ENCODE measurements around the gene EFNA3. TPM values are rescaled to one million over a fixed set of nuclear protein-coding genes. Genes with fewer than 3 reads are reported as not detected.
A peak's percentile ranks its signal among the peaks of the same experiment; 100 is the strongest.

Gene EFNA3
- total RNA-seq, 1 experiment from 2014 or later, result 20.4 TPM

- no peaks in the 10 kb centered on the region for H4K20me1 ChIP-seq (ENCODE audit: insufficient read depth)
- ATAC-seq (peak; percentile 37), DNase-seq (ENCODE audit: low read depth, low spot score) (no peak)
- H3K9me3 ChIP-seq (ENCODE audit: control insufficient read depth in 1 of 2, insufficient read depth in 1 of 2, low read depth in 1 of 2, low read length in 2 of 2), result no peaks in the 10 kb centered on the region
- BruUV-seq (replicated peaks), result TSS peak; percentile 80
- no peaks in the 10 kb centered on the region for H3K27me3 ChIP-seq (ENCODE audit: insufficient read depth, low read length)
- RAD21 ChIA-PET (ENCODE audit: low non-redundant PET in 1 of 2, low total read pairs in 2 of 2, uncharacterized antibody in 2 of 2, unreplicated experiment in 2 of 2), result interaction anchor here in 1 of 2 experiments (1.2 to 2.3 kb wide), 2 partner anchors 14 to 20 kb away, joined by 4 to 9 read pairs; partner anchors contain the start of gene EFNA3
- peaks cover 8 to 15% of the 10 kb centered on the region in 2 experiments; a peak in 3 of 4 replicates for H3K36me3 ChIP-seq (ENCODE audit: control insufficient read depth in 1 of 2, insufficient read depth in 2 of 2, low read length in 2 of 2)
- H3K9me2 ChIP-seq (ENCODE audit: insufficient read depth), result no peaks in the 10 kb centered on the region
- peak overlapping the region; percentile 77 to 84 for H3K4me3 ChIP-seq (replicated peaks in 1 of 2; ENCODE audit: low read depth in 1 of 2, low read length in 2 of 2)
- 0 out of 2 replicates have a peak, but pooled peaks cover 5% of the 10 kb centered on the region for H3K79me2 ChIP-seq (ENCODE audit: insufficient read depth, low read length)
- POLR2A ChIA-PET, result interaction anchor here (1.4 to 1.6 kb wide), 2 partner anchors 16 to 21 kb away, joined by 5 to 7 read pairs; no protein-coding TSS in a partner anchor
- intact Hi-C loops (cut with micrococcal nuclease), result loop anchor here (5.0 kb wide), 3 partner anchors 92 to 507 kb away; partner anchors contain the start of genes CKS1B, SHC1 and UBE2Q1
- no peak overlapping the region for H2AFZ ChIP-seq (ENCODE audit: low read depth, low read length, poor library complexity, severe bottlenecking)
- peak overlapping the region; percentile 95 for H3K4me2 ChIP-seq (ENCODE audit: low read length)
- CTCF ChIA-PET, result interaction anchor here (0.5 to 6.7 kb wide), 6 partner anchors 12 to 130 kb away, joined by 3 to 44 read pairs (median 6); partner anchors contain the start of gene KRTCAP2
- TF ChIP-seq ELF1 (IDR thresholded peaks at IDR 0.05; ENCODE audit: borderline replicate concordance, low read depth) (no peak), ZBTB33 (IDR thresholded peaks at IDR 0.05; ENCODE audit: extremely low read depth, insufficient replicate concordance, low read length) (no peak), ATF3 (IDR thresholded peaks at IDR 0.05) (no peak), EZH2 (IDR thresholded peaks at IDR 0.05) (no peak), CEBPB (IDR thresholded peaks at IDR 0.05; ENCODE audit: low read depth) (no peak), SIN3A (IDR thresholded peaks at IDR 0.05; ENCODE audit: low read depth) (peak; percentile 18; the same call in 1 of the 2 replicates), EZH2phosphoT487 (IDR thresholded peaks at IDR 0.05; ENCODE audit: borderline replicate concordance) (no peak), TCF7L2 (IDR thresholded peaks at IDR 0.05; ENCODE audit: borderline replicate concordance, extremely low read depth, insufficient read depth, insufficient read length) (peak; percentile 4), SRF (IDR thresholded peaks at IDR 0.05; ENCODE audit: low read depth) (no peak), CTCF (IDR thresholded peaks at IDR 0.05 in 2 of 3, conservative IDR thresholded peaks at IDR 0.05 in 1 of 3; ENCODE audit: borderline replicate concordance in 1 of 3, insufficient read depth in 1 of 3, low read depth in 2 of 3, low read length in 2 of 3) (no peak), YY1 (IDR thresholded peaks at IDR 0.05; ENCODE audit: extremely low read depth, insufficient replicate concordance, low read depth, low read length) (no peak)
- peaks cover 21 to 35% of the 10 kb centered on the region in 2 experiments for H3K4me1 ChIP-seq (ENCODE audit: control insufficient read depth in 1 of 2, insufficient read depth in 2 of 2, low read length in 2 of 2)
- peak overlapping the region; percentile 72 for H3K9ac ChIP-seq (ENCODE audit: low read length)
- peak overlapping the region; percentile 93 for H3K27ac ChIP-seq (ENCODE audit: low read depth, low read length)
Measured at GRCh38 chr1:155064111-155064831, 14.4 kb upstream of the EFNA3 start.

All from HCT116 (cell line).